ENCODE measurements around the gene EGFL8.

GRCh38 chr6:32214126-32214525 is 49.7 kb downstream of the EGFL8 start:
- TF ChIP-seq CTCF (IDR thresholded peaks at IDR 0.05) (no peak), POLR2A (IDR thresholded peaks at IDR 0.05) (no peak)

All from tibial nerve (tissue), 3 donors.